ENCODE data around the gene GHRHR.

DNA sequence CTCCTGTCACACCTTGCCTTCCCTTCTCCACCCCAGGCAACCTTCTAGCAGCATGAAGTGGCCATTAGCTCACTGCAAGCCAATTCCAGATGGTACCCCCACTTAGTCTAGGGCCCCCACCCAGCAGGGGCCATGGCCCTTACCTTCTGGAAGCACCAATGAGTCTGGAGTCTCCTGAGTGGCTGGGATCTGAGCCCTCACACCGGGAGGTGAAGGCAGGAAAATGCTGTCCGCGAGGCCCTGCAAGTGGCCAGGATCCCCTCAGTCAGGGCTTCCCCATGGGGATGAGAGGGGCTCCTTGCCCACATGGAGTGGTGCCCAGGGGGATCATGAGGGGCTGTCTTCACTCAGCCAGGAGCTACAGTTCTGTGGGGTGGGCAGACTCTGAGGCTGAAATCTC is 47.5 kb upstream of the GHRHR start:
- TF ChIP-seq EZH2 (IDR thresholded peaks at IDR 0.05; ENCODE audit: borderline replicate concordance, low read length): no peak
- TF ChIP-seq, protein P1, sequence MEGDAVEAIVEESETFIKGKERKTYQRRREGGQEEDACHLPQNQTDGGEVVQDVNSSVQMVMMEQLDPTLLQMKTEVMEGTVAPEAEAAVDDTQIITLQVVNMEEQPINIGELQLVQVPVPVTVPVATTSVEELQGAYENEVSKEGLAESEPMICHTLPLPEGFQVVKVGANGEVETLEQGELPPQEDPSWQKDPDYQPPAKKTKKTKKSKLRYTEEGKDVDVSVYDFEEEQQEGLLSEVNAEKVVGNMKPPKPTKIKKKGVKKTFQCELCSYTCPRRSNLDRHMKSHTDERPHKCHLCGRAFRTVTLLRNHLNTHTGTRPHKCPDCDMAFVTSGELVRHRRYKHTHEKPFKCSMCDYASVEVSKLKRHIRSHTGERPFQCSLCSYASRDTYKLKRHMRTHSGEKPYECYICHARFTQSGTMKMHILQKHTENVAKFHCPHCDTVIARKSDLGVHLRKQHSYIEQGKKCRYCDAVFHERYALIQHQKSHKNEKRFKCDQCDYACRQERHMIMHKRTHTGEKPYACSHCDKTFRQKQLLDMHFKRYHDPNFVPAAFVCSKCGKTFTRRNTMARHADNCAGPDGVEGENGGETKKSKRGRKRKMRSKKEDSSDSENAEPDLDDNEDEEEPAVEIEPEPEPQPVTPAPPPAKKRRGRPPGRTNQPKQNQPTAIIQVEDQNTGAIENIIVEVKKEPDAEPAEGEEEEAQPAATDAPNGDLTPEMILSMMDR (IDR thresholded peaks at IDR 0.05; ENCODE audit: low read length): no peak
